GM12875 (cell line): ENCODE results near the gene DIO3.

ENCODE experiments used
- H3K4me3 ChIP-seq: one replicate; pipeline ENCODE4 v1.5.1; 2011; ENCODE audit warnings: low read depth, low read length, control low read depth
- TF ChIP-seq, protein P1 (sequence below): IDR thresholded peaks from 2 replicates; pipeline ENCODE4 v1.5.1; 2011; ENCODE audit warnings: low read depth, mild to moderate bottlenecking, control low read depth, inconsistent platforms, low read length, moderate library complexity, borderline replicate concordance; ENCODE audit not compliant: insufficient read depth

DIO3 gene

DNA sequence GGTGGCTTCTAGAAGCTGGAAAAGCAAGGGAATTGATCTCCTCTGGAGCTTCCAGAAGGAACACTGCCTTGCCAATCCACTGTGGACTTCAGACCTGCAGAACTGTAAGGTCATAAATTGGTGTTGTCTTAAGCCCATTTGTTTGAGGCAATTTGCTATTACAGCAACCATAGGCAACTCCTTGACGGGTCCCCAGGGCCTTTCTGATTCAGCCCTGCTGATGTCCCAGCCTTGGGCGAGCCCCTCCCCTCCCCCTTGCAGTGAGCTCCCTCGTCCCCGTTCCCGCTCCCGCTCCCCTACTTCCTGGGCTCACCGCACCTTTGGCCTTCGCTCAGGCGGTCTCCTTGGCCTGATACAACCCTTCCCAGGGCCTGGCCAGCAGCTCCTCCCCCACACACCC lies 18.9 kb upstream of the DIO3 start:
- no peak overlapping the region for H3K4me3 ChIP-seq
- TF ChIP-seq, protein P1, sequence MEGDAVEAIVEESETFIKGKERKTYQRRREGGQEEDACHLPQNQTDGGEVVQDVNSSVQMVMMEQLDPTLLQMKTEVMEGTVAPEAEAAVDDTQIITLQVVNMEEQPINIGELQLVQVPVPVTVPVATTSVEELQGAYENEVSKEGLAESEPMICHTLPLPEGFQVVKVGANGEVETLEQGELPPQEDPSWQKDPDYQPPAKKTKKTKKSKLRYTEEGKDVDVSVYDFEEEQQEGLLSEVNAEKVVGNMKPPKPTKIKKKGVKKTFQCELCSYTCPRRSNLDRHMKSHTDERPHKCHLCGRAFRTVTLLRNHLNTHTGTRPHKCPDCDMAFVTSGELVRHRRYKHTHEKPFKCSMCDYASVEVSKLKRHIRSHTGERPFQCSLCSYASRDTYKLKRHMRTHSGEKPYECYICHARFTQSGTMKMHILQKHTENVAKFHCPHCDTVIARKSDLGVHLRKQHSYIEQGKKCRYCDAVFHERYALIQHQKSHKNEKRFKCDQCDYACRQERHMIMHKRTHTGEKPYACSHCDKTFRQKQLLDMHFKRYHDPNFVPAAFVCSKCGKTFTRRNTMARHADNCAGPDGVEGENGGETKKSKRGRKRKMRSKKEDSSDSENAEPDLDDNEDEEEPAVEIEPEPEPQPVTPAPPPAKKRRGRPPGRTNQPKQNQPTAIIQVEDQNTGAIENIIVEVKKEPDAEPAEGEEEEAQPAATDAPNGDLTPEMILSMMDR, result no peak

DNA sequence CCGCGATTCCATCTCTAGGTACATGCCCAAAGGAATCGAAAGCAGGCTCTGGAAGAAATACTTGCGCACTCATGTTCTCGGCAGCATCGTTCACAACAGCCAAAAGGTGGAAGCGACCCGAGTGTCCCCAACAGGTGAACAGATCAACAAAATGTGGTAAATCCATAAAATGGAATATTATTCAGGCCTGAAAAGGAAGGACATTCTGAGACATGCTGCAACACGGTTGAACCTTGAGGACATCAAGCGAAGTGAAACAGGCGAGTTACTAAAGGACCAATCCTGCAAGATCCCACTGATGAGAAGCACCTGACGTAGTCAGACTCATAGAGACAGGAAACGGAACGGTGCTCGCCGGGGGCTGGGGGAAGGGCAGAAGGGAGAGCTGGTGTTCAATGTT lies 17.5 kb upstream of the DIO3 start:
- H3K4me3 ChIP-seq, result no peak overlapping the region
- TF ChIP-seq, protein P1, result no peak

DNA sequence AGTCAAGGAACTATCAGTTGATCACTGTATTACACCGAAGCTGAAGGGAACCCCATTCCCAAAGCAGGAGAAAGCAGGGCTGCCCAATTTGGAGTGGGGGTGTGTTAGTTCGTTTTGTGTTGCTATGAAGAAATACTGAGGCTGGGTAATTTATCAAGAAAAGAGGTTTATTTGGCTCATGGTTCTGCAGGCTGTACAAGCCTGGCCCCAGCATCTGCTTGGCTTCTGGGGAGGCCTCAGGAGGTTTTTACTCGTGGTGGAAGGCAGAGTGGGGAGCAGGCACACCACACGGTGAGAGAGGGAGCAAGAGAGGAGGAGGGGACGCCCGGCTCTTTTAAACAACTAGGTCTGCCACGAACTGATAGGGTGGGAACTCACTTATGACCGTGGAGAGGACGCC lies 16.7 kb upstream of the DIO3 start:
- no peak overlapping the region for H3K4me3 ChIP-seq
- TF ChIP-seq, protein P1, result no peak

DNA sequence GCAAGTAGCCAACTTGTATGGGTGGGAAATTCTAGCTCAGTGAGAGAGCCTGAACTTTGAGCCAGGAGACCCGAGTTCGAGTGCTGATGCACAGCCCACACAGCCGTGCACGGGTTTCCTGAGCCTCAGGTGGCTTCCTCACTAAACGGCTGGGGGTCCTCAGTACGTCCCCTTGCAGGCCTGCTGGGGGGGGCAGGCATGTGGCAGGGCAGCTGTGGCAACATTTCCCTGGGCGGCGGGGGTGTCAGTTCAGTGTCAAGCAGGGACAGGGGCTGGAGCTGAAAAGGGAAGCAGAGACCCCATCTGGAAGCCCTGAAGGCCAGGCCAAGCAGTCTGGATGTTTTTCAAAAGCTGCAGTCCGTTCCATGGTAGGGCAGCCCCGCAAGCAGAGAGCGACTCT lies 14.6 kb upstream of the DIO3 start:
- no peak overlapping the region for H3K4me3 ChIP-seq
- TF ChIP-seq, protein P1, result no peak

DNA sequence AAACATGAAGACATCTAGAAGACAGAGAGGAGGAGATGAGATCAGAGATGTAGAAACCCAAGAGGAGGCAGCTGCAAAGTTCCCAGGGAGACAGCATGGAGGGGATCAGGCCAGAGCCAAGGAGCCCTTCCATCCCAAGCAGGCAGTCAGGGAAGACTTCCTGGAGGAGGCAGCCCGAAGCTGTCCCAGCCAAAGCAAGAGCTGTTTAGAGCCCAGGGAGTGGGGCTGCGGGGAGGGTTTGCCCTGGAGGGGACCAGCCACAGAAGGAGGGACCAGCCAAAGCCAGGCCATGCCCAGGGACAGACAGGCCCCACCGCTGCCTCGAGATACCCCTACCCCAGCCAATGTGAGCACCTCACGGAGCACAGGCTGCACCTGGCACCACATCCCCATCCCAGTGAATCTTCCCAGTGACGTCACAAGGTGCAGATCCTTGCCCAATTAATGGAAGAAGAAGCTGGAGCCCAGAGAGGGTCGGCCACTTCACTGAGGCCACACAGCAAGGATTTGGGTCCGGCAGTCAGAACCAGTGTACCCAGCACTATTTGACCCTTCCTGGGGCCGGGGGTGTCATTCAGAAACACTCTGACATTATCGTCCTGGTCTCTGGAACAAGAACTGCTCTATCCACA lies 14.1 kb upstream of the DIO3 start:
- no peak overlapping the region for H3K4me3 ChIP-seq
- TF ChIP-seq, protein P1, result no peak

DNA sequence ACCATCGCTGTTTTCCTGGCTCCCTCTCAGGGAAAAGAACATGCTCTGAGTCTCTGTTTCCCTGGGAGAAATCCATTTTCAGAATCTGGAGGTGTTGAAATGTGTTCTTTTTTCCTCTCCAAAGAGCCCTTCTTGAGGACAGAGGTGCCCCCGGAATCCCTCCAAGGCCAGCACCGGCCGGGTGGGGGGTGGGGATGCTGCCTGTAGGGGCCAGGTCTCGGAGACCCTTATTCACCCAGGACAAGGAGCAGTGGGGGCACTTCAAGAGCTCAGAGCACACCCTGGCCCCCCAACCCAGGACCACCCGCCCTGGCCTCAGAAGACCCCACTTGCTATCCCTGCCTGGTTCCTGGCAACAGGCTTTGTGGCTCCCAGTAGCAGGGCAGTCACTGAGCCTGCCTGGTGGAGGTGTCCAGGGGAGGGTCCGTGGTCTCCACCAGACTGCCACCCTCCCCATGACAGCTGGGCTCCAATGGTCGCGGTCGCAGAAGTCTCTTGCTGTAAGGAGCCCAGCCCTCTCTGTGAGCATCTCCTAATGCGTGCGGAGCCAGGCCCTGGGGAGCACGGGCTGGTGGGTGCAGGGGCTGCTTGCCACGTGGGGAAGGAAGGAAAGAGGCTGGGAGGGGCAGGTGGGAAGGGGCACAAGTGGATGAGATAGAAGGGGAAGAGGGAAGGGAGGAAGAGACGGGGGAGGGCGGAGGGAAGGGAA lies 13.2 kb upstream of the DIO3 start:
- TF ChIP-seq, protein P1, result no peak
- no peak overlapping the region for H3K4me3 ChIP-seq

DNA sequence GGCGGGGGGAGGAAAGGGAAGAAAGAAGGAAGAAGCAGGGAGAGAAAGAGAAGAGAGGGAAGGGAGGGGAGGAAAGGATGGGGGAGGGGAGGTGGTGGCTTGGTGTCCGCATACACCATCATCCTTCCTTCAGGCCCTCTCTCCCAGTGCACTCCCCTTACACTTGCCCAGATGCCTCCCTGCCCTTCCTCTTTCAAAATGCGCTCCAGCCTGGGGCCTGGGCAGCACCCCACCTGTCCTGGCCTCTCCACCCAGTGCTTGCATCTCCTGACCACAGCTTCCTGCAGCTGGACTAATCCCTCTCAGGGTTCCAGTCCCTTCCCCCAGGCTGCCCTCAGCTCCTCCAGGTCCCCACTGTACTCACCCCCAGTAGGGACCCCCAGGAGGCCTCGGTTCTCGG lies 12.6 kb upstream of the DIO3 start:
- no peak overlapping the region for H3K4me3 ChIP-seq
- TF ChIP-seq, protein P1, result no peak
